Suprapubic skin (tissue), 4 donors: Measurements from ENCODE around the gene IFT52.

Source experiments
- POLR2A ChIP-seq, 2 donors: fragments of 450-650 bp; IDR thresholded peaks; one replicate each; pipeline ENCODE4 v1.6.1; 2017; ENCODE audit warnings: antibody characterized with exemption in 2 of 2, mild to moderate bottlenecking in 2 of 2, moderate library complexity in 2 of 2
- POLR2AphosphoS5 ChIP-seq, 3 donors: sonication (generic); formaldehyde crosslinking; IDR thresholded peaks; one replicate each; pipeline ENCODE4 v1.6.1; 2017; ENCODE audit warnings: antibody characterized with exemption in 3 of 3

GRCh38 chr20:43541214-43541613 lies 49.5 kb upstream of the IFT52 start:
- TF ChIP-seq POLR2AphosphoS5 (IDR thresholded peaks at IDR 0.05) (no peak), POLR2A (IDR thresholded peaks at IDR 0.05) (no peak)
